Common myeloid progenitor, CD34-positive (primary cell): ENCODE measurements around the gene C4orf54.

Experiments
- CTCF ChIA-PET: fragments of 350-600 bp; sonication (Branson Sonifier 250); formaldehyde crosslinking; loops from one replicate; lab custom pipeline; 2021; ENCODE audit warnings: antibody characterized with exemption; lab: Charles Lee
- POLR2A ChIA-PET: fragments of 350-600 bp; sonication (Branson Sonifier 250); formaldehyde crosslinking; loops from one replicate; lab custom pipeline; 2021; ENCODE audit warnings: antibody characterized with exemption; lab: Charles Lee
- DNase-seq, 3 donors: peaks; one replicate each; pipeline versions ENCODE4 v3.0.0 to v3.0.0-alpha.2; 2013
- H3K27ac ChIP-seq, 2 experiments: 1 replicate in 1 of 2; 2 replicates in 1 of 2; pipeline ENCODE4 v1.7.0; 2013; ENCODE audit warnings: inconsistent platforms in 2 of 2, low read length in 2 of 2, mild to moderate bottlenecking in 2 of 2, low read depth in 1 of 2, moderate library complexity in 1 of 2; ENCODE audit not compliant: severe bottlenecking in 2 of 2, insufficient read depth in 1 of 2, poor library complexity in 1 of 2
- H3K27me3 ChIP-seq, 5 experiments: replicated peaks in 2 of 5; 1 replicate in 3 of 5; 2 replicates in 2 of 5; pipeline versions ENCODE4 v1.6.1 to v1.7.0; 2013; ENCODE audit warnings: low read length in 4 of 5, mild to moderate bottlenecking in 2 of 5, moderate library complexity in 2 of 5, inconsistent platforms in 1 of 5; ENCODE audit not compliant: insufficient read depth in 5 of 5, control insufficient read depth in 4 of 5
- H3K36me3 ChIP-seq, 4 experiments: 1 replicate in 2 of 4; 2 replicates in 2 of 4; pipeline versions ENCODE4 v1.6.1 to v1.7.0; 2013; ENCODE audit warnings: low read length in 3 of 4, control low read depth in 1 of 4, mild to moderate bottlenecking in 1 of 4; ENCODE audit not compliant: control insufficient read depth in 4 of 4, insufficient read depth in 4 of 4
- H3K4me1 ChIP-seq, 4 experiments: 1 replicate in 3 of 4; 2 replicates in 1 of 4; pipeline versions ENCODE4 v1.6.1 to v1.7.1; 2013; ENCODE audit warnings: low read length in 3 of 4, mild to moderate bottlenecking in 3 of 4, control low read depth in 1 of 4, inconsistent platforms in 1 of 4, moderate library complexity in 1 of 4; ENCODE audit not compliant: control insufficient read depth in 4 of 4, insufficient read depth in 4 of 4; ENCODE audit errors: control extremely low read depth in 1 of 4
- H3K4me3 ChIP-seq, 7 experiments: 1 replicate in 4 of 7; 2 replicates in 3 of 7; pipeline versions ENCODE4 v1.5.1 to v1.7.0; 2013; ENCODE audit warnings: mild to moderate bottlenecking in 7 of 7, low read length in 6 of 7, moderate library complexity in 6 of 7, inconsistent platforms in 2 of 7, low read depth in 2 of 7, control low read depth in 1 of 7; ENCODE audit not compliant: insufficient read depth in 4 of 7, control insufficient read depth in 1 of 7; ENCODE audit errors: extremely low read depth in 1 of 7
- H3K9me3 ChIP-seq, 5 experiments: 1 replicate in 4 of 5; 2 replicates in 1 of 5; pipeline versions ENCODE4 v1.6.1 to v1.7.1; 2013; ENCODE audit warnings: low read length in 4 of 5, mild to moderate bottlenecking in 2 of 5, inconsistent platforms in 1 of 5, low read depth in 1 of 5, moderate library complexity in 1 of 5; ENCODE audit not compliant: control insufficient read depth in 4 of 5, insufficient read depth in 2 of 5; ENCODE audit errors: control extremely low read depth in 1 of 5
- WGBS: methylation state at CpG from one replicate; pipeline ENCODE4 v1.1.5; 2013; ENCODE audit not compliant: insufficient coverage; 5-methylcytosine and 5-hydroxymethylcytosine counted together

C4orf54 gene

DNA sequence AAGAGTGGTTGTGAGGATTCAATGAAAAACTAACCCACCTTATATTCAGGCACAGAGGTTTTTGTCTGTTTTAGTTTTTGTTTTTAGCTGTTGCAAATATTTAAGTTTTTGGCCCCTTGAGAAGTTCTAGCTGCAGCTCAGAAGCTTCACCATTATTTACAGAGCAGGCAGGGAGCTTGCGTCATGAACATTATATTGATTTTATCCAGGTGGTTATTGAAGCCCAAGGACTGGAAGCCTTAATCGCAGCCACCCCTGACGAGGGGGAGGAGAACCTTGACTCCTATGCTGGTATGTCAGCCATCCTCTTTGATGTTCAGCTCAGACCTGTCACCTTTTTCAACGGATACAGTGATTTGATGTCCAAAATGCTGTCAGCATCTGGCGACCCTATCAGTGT is 44.9 kb downstream of the C4orf54 start:
- ChIA-PET POLR2A (no interaction called here), CTCF (interaction anchor here (1.2 kb wide), 1 partner anchor 13 kb away, joined by 3 read pairs; no protein-coding TSS in a partner anchor)
- WGBS, result 76% methylated on average over 5 of the region's 5 CpGs
- H3K4me3 ChIP-seq, result no peak overlapping the region
- H3K4me1 ChIP-seq, result no peaks in the 10 kb centered on the region
- no peaks in the 10 kb centered on the region for H3K27me3 ChIP-seq
- H3K9me3 ChIP-seq, result no peaks in the 10 kb centered on the region
- no peaks in the 10 kb centered on the region for H3K36me3 ChIP-seq
- no peak for DNase-seq
- no peak overlapping the region for H3K27ac ChIP-seq

DNA sequence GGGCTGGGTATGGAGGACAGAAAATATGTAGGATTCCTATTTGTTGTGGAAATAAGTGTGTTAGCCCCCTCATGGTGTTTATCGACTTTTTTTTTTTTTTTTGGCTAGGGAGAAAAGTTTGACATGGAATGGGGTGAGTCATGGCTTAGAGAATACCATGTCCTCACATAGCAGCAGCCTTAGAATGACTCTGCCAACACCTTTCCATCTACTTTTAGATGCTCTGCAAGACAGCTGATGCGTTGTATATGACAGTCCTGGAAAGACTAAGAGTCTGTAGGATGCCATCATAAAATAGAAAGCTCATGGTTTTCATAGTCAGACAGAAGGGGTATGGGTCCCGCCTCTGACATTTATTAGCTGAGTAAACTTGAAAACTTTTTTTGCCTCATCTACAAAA is 45.3 kb downstream of the C4orf54 start:
- H3K27ac ChIP-seq, result no peak overlapping the region
- ChIA-PET POLR2A (no interaction called here), CTCF (interaction anchor here (1.2 kb wide), 1 partner anchor 13 kb away, joined by 3 read pairs; no protein-coding TSS in a partner anchor)
- peaks cover 0 to under 1% (median 0%) of the 10 kb centered on the region in 5 experiments for H3K27me3 ChIP-seq
- H3K36me3 ChIP-seq, result no peaks in the 10 kb centered on the region
- no peaks in the 10 kb centered on the region for H3K4me1 ChIP-seq
- no peak overlapping the region for H3K4me3 ChIP-seq
- no peaks in the 10 kb centered on the region for H3K9me3 ChIP-seq
- whole genome bisulfite sequencing, result 100% methylated on average over 2 of the region's 3 CpGs
- no peak for DNase-seq

DNA sequence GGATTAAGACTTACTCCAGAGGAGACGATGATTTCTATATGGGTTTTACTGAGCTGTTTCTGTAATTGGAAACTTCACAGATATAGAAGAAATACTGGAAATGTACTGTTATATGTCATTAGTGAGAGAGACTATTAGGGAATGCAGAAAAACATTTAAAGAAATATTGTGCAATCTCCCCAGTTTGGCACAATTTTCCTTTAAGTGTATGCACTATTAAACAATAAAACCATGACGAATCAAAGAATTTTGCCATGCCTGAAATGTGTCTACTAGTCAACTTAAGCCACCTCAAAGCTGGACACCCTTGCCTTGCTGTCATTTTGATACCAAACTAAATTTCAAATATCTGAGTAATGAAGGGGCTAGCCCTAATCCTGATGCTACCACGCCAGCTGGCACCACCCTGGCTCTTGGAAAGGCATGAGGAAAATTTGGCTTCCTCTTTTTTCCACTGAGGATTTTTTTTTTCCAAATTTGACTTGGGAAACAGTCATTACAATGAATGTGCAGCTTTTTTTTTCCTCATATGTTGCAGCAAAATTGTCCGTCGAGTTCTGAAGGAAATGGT is 46.9 kb downstream of the C4orf54 start:
- no peak for DNase-seq
- 93% methylated on average over 4 of the region's 5 CpGs for WGBS
- POLR2A ChIA-PET, result no interaction called here
- Histone ChIP-seq H3K27me3 (peaks cover 0 to 3% (median 0%) of the 10 kb centered on the region in 5 experiments), H3K36me3 (no peaks in the 10 kb centered on the region), H3K4me1 (no peaks in the 10 kb centered on the region), H3K4me3 (no peak overlapping the region), H3K27ac (no peak overlapping the region), H3K9me3 (no peaks in the 10 kb centered on the region)
- CTCF ChIA-PET, result no interaction called here

DNA sequence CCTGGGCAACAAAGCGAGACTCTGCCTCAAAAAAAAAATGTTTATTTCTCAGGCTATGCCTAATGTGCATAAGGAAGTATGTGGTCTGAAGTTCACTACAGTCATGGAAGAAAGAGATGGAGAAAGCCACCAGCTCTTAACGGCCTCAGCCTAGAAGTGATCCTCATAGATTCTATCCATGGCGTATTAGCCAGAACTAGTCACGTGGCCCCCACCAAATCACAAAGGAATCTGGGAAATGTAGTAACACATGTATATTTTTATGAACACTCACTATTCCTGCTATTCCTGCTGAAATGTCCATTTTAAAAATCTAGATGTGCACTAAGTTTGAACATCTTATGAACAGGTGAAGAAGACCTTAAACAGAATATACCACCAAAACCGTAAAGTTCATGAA is 49.2 kb downstream of the C4orf54 start:
- DNase-seq, result no peak
- Histone ChIP-seq H3K27ac (no peak overlapping the region), H3K4me3 (no peak overlapping the region), H3K9me3 (no peaks in the 10 kb centered on the region), H3K36me3 (no peaks in the 10 kb centered on the region), H3K4me1 (no peaks in the 10 kb centered on the region), H3K27me3 (peaks cover 0 to 3% (median 0%) of the 10 kb centered on the region in 5 experiments)
- POLR2A ChIA-PET, result interaction anchor here (0.6 kb wide), 1 partner anchor 319 kb away, joined by 3 read pairs; no protein-coding TSS in a partner anchor
- CTCF ChIA-PET, result no interaction called here
- 100% methylated on average over 2 of the region's 5 CpGs for WGBS
